NOMO-1 (cell line): ENCODE results near the gene CUX1.
A peak's percentile ranks its signal among the peaks of the same experiment; 100 is the strongest.

Source experiments
- DNase-seq, 2 experiments: peaks; one replicate each; lab custom pipeline; 2025; ENCODE audit not compliant: unreplicated experiment in 2 of 2; lab: John Stamatoyannopoulos, UW

CUX1 gene, protein sequence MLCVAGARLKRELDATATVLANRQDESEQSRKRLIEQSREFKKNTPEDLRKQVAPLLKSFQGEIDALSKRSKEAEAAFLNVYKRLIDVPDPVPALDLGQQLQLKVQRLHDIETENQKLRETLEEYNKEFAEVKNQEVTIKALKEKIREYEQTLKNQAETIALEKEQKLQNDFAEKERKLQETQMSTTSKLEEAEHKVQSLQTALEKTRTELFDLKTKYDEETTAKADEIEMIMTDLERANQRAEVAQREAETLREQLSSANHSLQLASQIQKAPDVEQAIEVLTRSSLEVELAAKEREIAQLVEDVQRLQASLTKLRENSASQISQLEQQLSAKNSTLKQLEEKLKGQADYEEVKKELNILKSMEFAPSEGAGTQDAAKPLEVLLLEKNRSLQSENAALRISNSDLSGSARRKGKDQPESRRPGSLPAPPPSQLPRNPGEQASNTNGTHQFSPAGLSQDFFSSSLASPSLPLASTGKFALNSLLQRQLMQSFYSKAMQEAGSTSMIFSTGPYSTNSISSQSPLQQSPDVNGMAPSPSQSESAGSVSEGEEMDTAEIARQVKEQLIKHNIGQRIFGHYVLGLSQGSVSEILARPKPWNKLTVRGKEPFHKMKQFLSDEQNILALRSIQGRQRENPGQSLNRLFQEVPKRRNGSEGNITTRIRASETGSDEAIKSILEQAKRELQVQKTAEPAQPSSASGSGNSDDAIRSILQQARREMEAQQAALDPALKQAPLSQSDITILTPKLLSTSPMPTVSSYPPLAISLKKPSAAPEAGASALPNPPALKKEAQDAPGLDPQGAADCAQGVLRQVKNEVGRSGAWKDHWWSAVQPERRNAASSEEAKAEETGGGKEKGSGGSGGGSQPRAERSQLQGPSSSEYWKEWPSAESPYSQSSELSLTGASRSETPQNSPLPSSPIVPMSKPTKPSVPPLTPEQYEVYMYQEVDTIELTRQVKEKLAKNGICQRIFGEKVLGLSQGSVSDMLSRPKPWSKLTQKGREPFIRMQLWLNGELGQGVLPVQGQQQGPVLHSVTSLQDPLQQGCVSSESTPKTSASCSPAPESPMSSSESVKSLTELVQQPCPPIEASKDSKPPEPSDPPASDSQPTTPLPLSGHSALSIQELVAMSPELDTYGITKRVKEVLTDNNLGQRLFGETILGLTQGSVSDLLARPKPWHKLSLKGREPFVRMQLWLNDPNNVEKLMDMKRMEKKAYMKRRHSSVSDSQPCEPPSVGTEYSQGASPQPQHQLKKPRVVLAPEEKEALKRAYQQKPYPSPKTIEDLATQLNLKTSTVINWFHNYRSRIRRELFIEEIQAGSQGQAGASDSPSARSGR (N-terminal part only)

DNA sequence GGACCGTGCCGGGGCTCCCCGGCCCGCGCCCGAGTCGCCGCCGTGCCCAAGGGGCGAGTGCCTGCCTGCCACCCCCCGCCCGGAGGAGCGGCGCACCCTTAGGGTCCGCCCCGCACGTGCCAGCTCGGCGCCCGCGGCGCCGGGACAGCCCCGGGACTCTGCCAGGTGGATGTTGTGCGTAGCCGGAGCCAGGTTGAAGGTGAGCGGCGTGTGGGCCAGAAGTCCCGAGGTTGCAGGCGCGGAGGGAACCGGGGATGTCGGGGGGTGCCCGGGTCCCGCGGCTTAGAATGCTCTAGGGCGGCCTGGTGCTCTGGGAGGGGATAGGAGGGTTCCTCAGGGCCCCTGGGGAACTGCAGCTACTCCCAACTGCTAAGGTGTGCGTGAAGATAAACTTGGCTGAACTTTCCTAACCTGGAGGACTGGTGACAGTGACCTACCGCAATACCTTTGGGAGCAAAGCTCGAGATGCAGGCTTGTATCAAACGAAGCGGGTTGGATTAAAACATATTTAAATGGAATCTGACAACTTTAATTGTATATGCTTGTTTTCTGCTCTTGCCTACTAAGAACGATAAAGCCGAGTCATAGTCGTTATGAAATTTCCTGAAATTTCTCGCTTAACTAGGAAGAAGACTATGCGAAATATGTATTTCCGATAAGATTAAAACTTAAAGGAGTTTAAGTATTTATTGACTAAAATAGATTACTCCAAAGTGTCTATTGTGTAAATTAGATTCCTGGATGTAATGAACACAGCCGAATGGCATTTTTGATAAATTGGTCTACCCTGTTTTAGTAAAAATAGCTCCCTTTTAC lies at the start of gene CUX1:
CUX1 (plus strand) TSS at position 156 of the 816 bp plus-strand sequence; CDS start at position 170, 14 bp downstream.
- DNase-seq: peak; percentile 43 to 79

DNA sequence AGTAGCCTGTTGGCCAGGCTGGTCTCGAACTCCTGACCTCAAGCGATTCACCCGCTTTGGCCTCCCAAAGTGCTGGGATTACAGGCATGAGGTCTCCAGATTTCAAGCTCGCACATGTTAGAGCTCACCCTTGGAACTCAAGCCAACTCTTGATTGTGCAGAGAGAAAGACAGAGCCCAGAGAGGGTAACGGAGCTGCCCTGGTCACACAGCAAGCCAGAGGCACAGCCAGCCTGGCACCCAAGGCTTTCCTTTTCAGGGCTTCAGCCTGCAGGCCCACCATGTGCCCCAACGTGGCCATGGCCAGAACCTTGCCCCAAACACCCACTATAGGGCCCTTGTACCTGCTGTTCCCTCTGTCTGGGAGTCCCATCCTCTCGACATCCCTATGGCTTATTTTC lies 49.1 kb upstream of the CUX1 start:
- no peak for DNase-seq

DNA sequence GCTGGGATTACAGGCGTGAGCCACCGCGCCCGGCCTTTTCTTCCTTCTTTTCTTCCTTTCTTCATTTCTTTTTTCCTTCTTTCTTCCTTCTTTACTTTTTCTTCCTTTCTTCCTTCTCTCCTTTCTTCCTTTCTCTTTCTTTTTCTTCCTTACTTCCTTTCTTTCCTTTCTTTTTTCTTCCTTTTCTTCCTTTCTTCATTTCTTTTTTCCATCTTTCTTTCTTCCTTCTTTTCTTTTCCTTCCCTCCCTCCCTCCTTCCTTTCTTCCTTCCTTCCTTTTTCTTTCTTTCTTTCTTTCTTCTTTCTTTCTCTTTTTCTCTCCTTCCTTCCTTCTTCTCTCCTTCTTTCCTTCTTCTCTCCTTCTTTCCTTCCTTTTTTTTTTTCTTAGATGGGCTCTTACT lies 47.0 kb upstream of the CUX1 start:
- no peak for DNase-seq

DNA sequence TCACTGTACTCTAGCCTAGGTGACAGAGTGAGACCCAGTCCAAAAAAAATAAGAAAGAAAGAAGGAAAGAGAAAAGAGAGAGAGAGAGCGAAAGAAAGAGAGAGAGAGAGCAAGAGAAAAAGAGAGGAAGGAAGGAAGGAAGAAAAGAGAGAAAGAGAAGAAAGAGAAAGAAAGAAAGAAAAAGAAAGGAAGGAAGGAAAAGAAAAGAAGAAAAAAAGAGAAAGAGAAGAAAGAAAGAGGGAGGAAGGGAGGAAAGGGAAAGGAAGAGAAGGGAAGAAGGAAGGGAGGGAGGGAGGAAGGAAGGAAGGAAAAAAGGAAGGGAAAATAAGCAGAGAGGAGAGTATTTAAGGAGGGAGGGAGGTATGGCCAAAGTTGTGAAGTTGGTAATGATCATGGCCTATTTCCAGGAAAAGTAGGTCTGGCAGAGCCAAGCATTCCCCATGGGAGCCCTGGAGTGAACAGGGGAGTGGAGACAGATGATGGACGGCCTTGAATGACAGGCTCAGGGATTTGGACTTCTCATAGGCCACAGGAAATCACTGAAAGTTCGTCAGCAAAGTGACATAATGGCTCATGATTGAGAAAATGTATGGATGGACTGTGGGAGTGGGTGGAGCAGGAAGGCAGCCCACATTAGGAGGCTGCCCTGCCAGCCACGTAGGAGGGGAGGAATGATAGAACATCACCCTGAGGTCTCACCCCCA lies 44.8 kb upstream of the CUX1 start:
- DNase-seq: no peak

DNA sequence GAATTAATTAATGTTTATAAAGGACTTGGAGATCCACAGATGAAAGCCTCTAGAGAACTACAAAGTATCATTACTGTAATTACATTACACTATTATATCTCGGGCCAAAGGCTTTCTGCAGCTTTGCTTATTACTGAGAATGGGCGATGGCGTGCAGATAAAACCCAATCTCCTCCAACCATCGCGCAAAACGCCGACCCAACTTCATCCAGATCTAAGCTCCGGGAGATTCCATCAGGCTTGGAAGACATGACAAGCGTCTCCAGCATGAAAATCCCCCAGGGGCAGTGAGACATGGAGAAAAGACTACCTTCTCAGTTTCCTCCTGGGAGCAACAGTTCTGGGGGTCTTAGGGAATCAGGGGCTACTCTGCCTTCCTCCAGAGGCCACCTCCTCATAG lies 42.2 kb upstream of the CUX1 start:
- DNase-seq: no peak

DNA sequence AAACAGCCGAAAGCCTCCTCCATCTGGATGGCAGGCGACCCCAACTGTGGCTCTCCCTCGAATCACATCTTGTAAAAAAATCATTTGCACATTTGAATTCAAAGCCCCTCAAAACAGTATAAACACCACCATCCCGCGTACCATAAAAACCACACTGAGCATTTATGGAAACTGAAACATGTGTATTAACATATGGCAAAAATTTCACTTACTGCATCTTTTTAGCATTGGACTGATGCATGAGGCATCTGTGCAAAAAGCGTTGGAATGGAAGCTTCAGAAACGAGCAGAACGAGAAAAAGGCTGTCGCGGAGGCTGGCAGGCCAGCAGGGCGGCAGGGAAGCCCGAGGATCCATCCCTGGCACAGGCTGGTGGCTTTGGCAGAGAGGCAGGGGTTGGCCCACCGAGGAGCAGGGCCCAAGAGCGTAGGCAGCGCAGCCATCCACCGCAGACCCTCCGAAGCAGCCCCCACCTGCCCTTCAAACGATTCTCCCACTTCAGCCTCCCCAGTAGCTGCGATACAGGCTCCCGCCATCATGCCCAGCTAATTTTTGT lies 39.3 kb upstream of the CUX1 start:
- no peak for DNase-seq

DNA sequence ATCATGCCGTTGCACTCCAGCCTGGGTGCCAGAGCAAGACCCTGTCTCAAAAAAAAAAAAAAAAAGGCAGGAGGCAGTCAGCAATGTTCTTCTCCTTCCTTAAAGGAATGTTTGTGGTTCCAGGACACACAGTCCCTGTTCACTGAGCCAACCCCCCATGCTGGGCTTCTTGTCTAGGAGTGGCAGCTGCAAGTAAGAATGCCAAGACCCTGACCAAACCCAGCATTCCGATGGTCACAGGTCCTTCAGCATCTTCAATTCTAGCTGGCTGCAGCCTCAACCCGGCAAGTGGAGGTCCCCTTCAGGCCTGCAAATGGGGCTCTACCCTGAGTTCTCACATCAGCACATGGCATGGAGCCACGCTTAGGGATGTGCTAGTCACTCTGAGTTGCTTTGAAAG lies 38.2 kb upstream of the CUX1 start:
- no peak for DNase-seq

DNA sequence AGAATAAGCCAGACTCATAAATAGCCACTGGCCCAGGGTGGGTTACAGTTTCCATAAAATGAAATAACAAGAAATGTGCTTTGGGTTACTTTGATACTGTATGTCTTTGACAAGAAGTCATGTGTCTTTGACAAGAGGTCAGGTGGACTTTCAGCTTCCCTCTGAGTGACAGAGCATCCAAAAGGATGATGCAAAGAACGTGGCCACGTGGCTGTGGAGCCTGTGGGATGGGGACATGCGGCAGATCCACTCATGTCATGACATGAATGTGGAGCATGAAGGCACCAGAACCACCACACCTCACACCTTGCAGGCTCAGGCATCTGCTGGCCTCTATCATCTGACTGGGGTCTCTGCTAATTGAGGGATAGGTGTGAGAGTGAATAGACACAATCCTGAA lies 37.1 kb upstream of the CUX1 start:
- no peak for DNase-seq

DNA sequence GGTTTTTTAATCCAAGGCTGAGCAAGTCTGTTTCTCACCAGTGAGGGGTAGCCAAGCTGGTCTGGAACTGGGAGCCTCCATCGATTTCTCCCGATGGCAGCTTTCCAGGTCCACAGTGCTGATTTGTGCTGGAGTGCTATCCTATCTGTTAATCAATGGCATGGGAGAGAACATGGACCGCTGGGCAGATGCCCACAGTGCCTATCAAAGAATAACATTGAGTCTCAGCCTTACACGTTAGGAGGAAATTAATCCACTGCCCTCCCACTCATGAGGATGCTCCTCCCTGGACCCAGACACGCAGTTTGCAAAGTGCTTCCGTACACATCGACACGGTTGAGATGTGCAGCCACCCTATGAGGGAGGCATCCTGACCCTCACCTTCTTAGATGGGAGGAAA lies 36.0 kb upstream of the CUX1 start:
- no peak for DNase-seq

DNA sequence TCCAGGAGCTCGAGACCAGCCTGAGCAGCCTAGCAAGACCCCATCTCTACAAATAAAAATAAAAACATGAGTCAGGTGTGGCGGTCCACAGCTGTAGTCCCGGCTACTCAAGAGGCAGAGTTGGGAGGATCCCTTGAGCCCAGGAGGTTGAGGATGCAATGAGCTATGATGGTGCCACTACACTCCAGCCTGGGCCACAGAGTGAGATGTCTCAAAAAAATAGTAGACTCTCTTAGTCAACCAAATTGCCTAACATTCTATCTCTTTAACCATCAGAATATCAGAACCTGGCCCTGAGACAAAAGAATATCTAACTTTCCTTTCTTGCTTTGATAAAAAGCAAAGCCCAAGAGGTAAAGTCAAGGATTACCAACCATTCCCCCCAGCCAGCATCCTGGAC lies 35.0 kb upstream of the CUX1 start:
- DNase-seq: no peak

DNA sequence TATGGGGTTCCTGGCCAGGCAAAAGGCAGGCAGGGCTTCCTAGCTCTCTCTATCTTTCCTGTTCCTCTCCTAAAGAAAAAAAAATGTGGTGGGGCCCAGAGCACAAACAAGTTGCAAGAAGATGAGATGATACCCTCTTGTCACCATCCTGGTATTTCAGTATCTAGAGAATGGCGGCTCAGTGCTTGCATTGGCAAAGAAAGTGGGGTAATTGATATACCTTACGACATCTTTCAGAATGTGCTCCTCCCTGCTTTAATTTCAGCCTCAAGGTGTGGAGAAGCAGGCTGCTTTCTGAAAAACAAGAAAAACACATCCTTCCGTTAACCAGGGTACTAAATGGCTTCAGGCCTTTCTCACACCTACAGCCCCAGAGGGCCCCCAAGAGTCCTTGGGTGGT lies 34.5 kb upstream of the CUX1 start:
- DNase-seq: no peak

DNA sequence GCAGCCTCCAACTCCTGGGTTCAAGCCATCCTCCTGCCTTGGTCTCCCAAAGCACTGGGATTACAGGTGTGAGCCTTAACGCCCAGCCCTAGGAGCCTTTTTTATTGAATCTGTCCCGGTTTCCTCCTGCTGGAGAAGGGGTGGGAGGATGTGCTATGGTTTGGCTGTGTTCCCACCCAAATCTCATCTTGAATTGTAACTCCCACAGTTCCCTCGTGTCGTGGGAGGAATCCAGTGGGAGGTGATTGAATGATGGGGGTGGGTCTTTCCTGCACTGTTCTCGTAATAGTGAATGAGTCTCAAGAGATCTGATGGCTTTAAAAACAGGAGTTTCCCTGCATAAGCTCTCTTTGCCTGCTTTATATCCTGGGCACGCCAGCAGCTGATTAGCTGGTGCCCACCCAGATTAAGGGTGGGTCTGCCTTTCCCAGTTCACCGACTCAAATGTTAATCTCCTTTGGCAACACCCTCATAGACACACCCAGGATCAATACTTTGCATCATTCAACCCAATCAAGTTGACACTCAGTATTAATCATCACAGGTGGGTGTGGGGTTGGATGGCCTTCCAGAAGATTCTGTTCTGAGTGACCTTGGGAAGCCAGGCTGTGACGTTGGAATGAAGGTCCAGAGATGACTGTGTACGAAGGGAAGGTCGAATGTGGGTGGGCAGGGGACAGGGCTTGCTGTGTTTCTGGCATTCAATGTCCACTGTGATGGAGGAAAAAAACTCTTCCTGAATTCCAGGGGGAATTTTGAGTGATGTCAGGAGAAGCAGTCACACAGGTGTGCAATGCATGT lies 33.8 kb upstream of the CUX1 start:
- no peak for DNase-seq

DNA sequence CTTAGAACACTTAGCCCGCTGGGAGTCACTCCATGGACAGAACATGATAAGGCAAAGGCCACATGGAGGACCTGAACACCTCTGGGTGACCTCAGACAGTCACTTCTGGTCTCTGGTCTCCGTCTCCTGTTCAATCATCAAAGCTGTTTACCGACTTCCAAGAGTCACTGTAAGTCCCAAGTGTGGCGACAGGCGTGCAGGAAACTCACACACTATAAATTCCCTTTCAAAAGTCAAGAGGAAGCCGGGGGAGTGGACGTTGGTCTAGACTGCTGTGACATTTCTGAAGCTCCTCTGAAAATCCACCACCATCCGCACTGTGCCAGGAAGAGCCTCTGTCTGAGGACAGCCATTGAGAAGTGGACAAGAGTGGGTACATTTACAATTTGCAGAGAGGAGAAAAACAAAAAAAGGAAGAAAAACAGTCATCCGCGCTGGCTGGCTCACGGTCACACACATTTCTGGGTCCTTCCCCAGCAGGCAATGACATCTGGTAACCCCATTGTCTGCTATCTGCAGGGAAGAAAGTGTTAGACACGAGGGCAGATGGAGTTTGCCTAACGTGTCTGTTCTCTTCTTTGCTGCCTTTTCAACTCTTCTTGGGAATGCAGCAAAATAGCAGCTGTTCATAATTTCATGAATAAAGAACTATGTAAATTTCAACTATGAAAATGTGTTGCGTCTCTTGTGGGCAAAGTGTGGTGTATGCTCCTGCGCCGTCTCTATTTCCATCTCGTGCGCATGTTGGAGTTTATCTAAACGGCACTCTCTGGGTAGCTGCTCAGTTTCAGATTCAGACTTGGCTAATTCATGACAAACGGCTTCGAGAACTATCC lies 32.9 kb upstream of the CUX1 start:
- no peak for DNase-seq

DNA sequence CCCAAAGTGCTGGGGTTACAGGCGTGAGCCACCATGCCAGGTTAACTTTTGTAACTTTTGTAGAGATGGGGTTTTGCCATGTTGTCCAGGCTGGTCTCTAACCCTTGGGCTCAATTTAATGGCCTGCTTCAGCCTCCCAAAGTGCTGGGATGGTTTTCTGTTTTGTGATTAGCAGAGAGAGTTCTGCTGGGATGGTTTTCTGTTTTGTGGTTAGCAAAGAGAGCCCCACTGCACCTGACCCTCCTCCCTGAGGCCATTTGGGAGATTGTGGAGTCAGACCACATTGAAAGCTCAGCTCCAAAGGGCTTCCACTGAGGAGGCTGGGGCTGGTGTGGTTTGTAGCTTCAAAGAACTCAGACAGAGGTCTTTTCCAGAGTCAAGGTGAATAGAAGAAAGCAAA lies 29.6 kb upstream of the CUX1 start:
- DNase-seq: no peak

DNA sequence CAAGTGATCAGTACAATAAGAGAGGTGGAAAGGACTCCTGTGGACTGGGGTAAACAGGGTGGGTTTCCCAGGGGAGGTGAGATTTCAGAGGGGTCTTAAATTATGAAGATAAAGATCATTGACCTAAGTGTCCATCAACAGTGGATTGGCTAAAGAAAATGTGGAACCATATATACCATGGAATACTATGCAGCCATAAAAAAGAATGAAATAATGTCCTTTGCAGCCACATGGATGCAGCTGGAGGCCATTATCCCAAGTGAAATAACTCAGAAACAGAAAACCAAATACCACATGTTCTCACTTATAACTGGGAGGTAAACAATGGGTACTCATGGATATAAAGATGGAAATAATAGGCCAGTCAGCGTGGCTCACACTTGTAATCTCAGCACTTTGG lies 28.9 kb upstream of the CUX1 start:
- DNase-seq: no peak

DNA sequence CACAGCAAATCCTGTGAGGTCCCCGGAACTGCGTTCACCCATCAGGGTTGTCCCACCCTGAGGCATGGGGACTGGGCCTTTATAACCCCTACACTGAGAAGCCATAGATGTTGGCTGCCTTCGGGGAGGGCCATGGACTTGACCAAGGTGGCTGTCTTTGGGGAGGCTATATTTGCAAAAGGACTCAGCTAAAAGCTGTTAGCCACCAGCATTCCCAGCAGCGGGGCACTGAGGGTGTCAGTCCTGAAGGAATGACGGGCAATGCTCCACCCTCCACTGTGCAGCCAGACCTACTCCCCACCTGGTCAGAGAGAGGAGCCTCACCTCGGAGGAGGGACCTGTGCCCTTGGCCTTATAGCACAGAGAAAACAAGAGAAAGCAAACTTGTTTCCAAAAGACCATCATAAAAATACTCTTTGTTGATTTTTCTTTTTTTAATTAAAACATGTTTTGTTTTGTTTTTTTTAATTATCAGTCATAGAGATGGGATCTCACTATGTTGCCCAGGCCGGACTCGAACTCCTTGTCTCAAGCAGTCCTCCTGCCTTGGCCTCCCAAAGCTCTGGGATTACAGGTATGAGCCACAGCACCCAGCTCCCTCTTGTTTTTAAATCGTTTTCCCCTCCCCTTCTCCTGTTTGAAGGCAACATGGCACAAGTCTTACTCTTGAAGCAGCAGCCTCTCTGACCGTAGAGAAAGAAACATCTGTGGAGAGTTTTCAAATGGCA lies 26.7 kb upstream of the CUX1 start:
- DNase-seq: no peak
